GM12878 (cell line): ENCODE measurements around the gene POU3F2. TPM values are rescaled to one million over a fixed set of nuclear protein-coding genes. Genes with fewer than 3 reads are reported as not detected.

Experiments
- ATAC-seq: fragments of 200-7000 bp; cut with Tn5 transposase; 3 replicates; pipeline ENCODE4 v1.9.1; 2020; ENCODE audit warnings: mild to moderate bottlenecking, moderate library complexity
- BruUV-seq: library from RNA; stranded (reverse); fragments of 400-500 nt; replicated peaks from 2 replicates; lab custom pipeline; 2021; lab: Mats Ljungman, UMichigan
- CTCF ChIA-PET: fragments of 300-600 bp; sonication (Branson Sonifier 250); formaldehyde crosslinking; extraction: SDS; loops from one replicate; lab custom pipeline; 2021; ENCODE audit warnings: inconsistent platforms; lab: Yijun Ruan, JAX
- POLR2A ChIA-PET: fragments of 350-600 bp; formaldehyde crosslinking; extraction: SDS; loops from one replicate; lab custom pipeline; 2021; ENCODE audit warnings: inconsistent platforms; lab: Charles Lee
- RAD21 ChIA-PET: fragments of 300-600 bp; sonication (Branson Sonifier 250); formaldehyde crosslinking; loops from one replicate; lab custom pipeline; 2023; ENCODE audit warnings: antibody characterized with exemption; ENCODE audit not compliant: unreplicated experiment; lab: Charles Lee
- SMC1A ChIA-PET: fragments of 300-600 bp; sonication (Branson Sonifier 250); formaldehyde crosslinking; loops from one replicate; lab custom pipeline; 2023; ENCODE audit not compliant: unreplicated experiment, uncharacterized antibody; lab: Charles Lee
- DNase-seq: peaks from one replicate; pipeline ENCODE4 v3.0.0-alpha.2; 2011; ENCODE audit warnings: low read depth, low spot score
- FAIRE-seq: peaks from 3 replicates; lab custom pipeline; 2011; peaks lifted over from hg19 to GRCh38; lab: Jason Lieb, UNC
- H2AFZ ChIP-seq: 2 replicates; pipeline ENCODE4 v1.6.0; 2011; ENCODE audit warnings: low read depth, low read length, control low read depth; ENCODE audit not compliant: control insufficient read depth
- H3K27ac ChIP-seq: 2 replicates; pipeline ENCODE4 v1.5.1; 2011; ENCODE audit warnings: control low read depth; ENCODE audit not compliant: control insufficient read depth, insufficient read depth
- H3K27me3 ChIP-seq, 2 experiments: replicated peaks in 1 of 2; 2 replicates each; pipeline versions ENCODE4 v1.6.0 to v1.6.1; 2011; ENCODE audit warnings: low read length in 1 of 2; ENCODE audit not compliant: control insufficient read depth in 2 of 2, insufficient read depth in 2 of 2
- H3K36me3 ChIP-seq, 2 experiments: 2 replicates each; pipeline ENCODE4 v1.5.1; 2011; ENCODE audit warnings: low read length in 1 of 2; ENCODE audit not compliant: control insufficient read depth in 2 of 2, insufficient read depth in 2 of 2
- H3K4me1 ChIP-seq: 2 replicates; pipeline ENCODE4 v1.6.1; 2011; ENCODE audit warnings: mild to moderate bottlenecking, low read length, moderate library complexity, mixed read lengths; ENCODE audit not compliant: control insufficient read depth, insufficient read depth
- H3K4me2 ChIP-seq: 2 replicates; pipeline ENCODE4 v1.6.0; 2011; ENCODE audit warnings: control low read depth; ENCODE audit not compliant: control insufficient read depth, insufficient read depth
- H3K4me3 ChIP-seq: fragments of 200-600 bp; sonication (generic); 2 replicates; pipeline ENCODE4 v1.5.1; 2016
- H3K79me2 ChIP-seq: 2 replicates; pipeline ENCODE4 v1.6.0; 2011; ENCODE audit warnings: low read length; ENCODE audit not compliant: control insufficient read depth, insufficient read depth
- H3K9ac ChIP-seq: 2 replicates; pipeline ENCODE4 v1.8.0; 2011; ENCODE audit warnings: low read length, control low read depth, mixed read lengths; ENCODE audit not compliant: control insufficient read depth, insufficient read depth
- H3K9me3 ChIP-seq: replicated peaks from 3 replicates; pipeline ENCODE4 v1.5.1; 2011; ENCODE audit warnings: mild to moderate bottlenecking, low read length; ENCODE audit not compliant: control insufficient read depth, insufficient read depth
- H4K20me1 ChIP-seq: 2 replicates; pipeline ENCODE4 v1.6.0; 2011; ENCODE audit not compliant: control insufficient read depth, insufficient read depth
- BACH1 ChIP-seq: fragments of 450-650 bp; IDR thresholded peaks from 2 replicates; pipeline ENCODE4 v1.6.1; 2017; ENCODE audit warnings: mild to moderate bottlenecking, borderline replicate concordance
- CTCF ChIP-seq, 3 experiments: IDR thresholded peaks in 2 of 3; conservative IDR thresholded peaks in 1 of 3; 2 replicates each; pipeline ENCODE4 v1.5.1; 2011; ENCODE audit warnings: low read depth in 3 of 3, low read length in 3 of 3, mild to moderate bottlenecking in 3 of 3, control low read depth in 2 of 3, moderate library complexity in 2 of 3, inconsistent platforms in 1 of 3, mixed read lengths in 1 of 3; ENCODE audit not compliant: control insufficient read depth in 2 of 3, insufficient read depth in 1 of 3; ENCODE audit errors: extremely low read depth in 1 of 3
- HCFC1 ChIP-seq: fragments of 150-350 bp; IDR thresholded peaks from 2 replicates; pipeline ENCODE4 v1.6.1; 2014; ENCODE audit warnings: low read length
- IRF4 ChIP-seq: IDR thresholded peaks from 2 replicates; pipeline ENCODE4 v1.6.1; 2011; ENCODE audit warnings: low read depth, low read length
- JUND ChIP-seq: IDR thresholded peaks from 2 replicates; pipeline ENCODE4 v1.6.1; 2012; ENCODE audit warnings: low read depth, mild to moderate bottlenecking, low read length, improper control_type of control experiment, moderate library complexity
- NFYB ChIP-seq: IDR thresholded peaks from 2 replicates; pipeline ENCODE4 v1.6.1; 2011; ENCODE audit warnings: low read depth, mild to moderate bottlenecking, low read length, improper control_type of control experiment, moderate library complexity; ENCODE audit not compliant: insufficient read depth
- POLR2A ChIP-seq: IDR thresholded peaks from 2 replicates; pipeline ENCODE4 v1.6.1; 2011; ENCODE audit warnings: low read depth, mild to moderate bottlenecking, low read length
- STAT3 ChIP-seq: IDR thresholded peaks from 2 replicates; pipeline ENCODE4 v1.6.1; 2011; ENCODE audit warnings: low read depth, low read length, improper control_type of control experiment
- YBX1 ChIP-seq: fragments of 450-650 bp; IDR thresholded peaks from 2 replicates; pipeline ENCODE4 v1.6.1; 2016; ENCODE audit warnings: antibody characterized with exemption
- ZNF217 ChIP-seq: fragments of 450-650 bp; IDR thresholded peaks from 2 replicates; pipeline ENCODE4 v1.6.1; 2017; ENCODE audit warnings: antibody characterized with exemption, mild to moderate bottlenecking
- ZNF622 ChIP-seq: fragments of 450-650 bp; IDR thresholded peaks from 2 replicates; pipeline ENCODE4 v1.6.1; 2017; ENCODE audit warnings: mild to moderate bottlenecking, inconsistent platforms
- WGBS: methylation state at CpG from one replicate; pipeline ENCODE4 v1.1.6; 2016; ENCODE audit warnings: low lambda C conversion rate; ENCODE audit not compliant: insufficient replicate concordance, insufficient coverage; ENCODE audit errors: missing lambda C conversion rate; 5-methylcytosine and 5-hydroxymethylcytosine counted together
- in situ Hi-C: fragments of 300-500 bp; cut with MboI; formaldehyde crosslinking; loops from 9 replicates; pipeline ENCODE4 v1.14.3; 2018; ENCODE audit warnings: mixed read lengths
- intact Hi-C: fragments of 100-400 bp; cut with micrococcal nuclease; formaldehyde crosslinking; loops from one replicate; pipeline ENCODE4 v1.14.2; 2022; ENCODE audit not compliant: unreplicated experiment
- polyA plus RNA-seq, 11 experiments: library from polyadenylated mRNA; depleted of rRNA in 4 of 11; unstranded in 6 of 11; stranded (reverse) in 5 of 11; fragments of >200 nt; fragmentation: Nextera tagmentation in 4 of 11; fragmentation: Illumina TruSeq in 1 of 11; extraction: Ambion mirVana in 4 of 11; extraction: Trizol in 1 of 11; gene quantifications; 1 replicate in 1 of 11; 2 replicates in 10 of 11; pipeline versions ENCODE4 v1.2.1 to v1.2.3, GENCODE V29; 2011 to 2016; ENCODE audit warnings: inconsistent platforms in 2 of 11, missing spikeins in 2 of 11, low read depth in 1 of 11
- total RNA-seq, 4 experiments: library from RNA; depleted of rRNA in 3 of 4; stranded (reverse); fragments of >200 nt in 3 of 4; fragmentation: Illumina TruSeq in 1 of 4; extraction: Trizol in 1 of 4; gene quantifications; 2 replicates each; pipeline versions ENCODE4 v1.2.1 to v1.2.3, GENCODE V29; 2013 to 2021

The POU3F2 gene
- total and polyA plus RNA-seq, 10 of the 15 experiments (the other 5 are each of a cell fraction or from before 2014, with no cell fraction given), result not detected

GRCh38 chr6:98794307-98794842 lies 40.0 kb upstream of the POU3F2 start:
- intact Hi-C loops, result no loop called here

More at GRCh38 chr6:98794307-98794842, 40.0 kb upstream of the POU3F2 start:
- ATAC-seq, result no peak
- TF ChIP-seq HCFC1 (no peak), BACH1 (no peak), NFYB (no peak), YBX1 (no peak), ZNF622 (no peak), CTCF (IDR thresholded peaks at IDR 0.05 in 2 of 3, conservative IDR thresholded peaks at IDR 0.05 in 1 of 3; ENCODE audit: control insufficient read depth in 2 of 3, extremely low read depth in 1 of 3, insufficient read depth in 1 of 3, low read depth in 3 of 3, low read length in 3 of 3) (no peak), ZNF217 (no peak), JUND (no peak), POLR2A (no peak), IRF4 (no peak), STAT3 (no peak)
- ChIA-PET POLR2A (no interaction called here), RAD21 (no interaction called here), CTCF (no interaction called here), SMC1A (no interaction called here)
- Histone ChIP-seq H3K4me1 (no peaks in the 10 kb centered on the region), H3K36me3 (no peaks in the 10 kb centered on the region), H4K20me1 (no peaks in the 10 kb centered on the region), H3K4me2 (no peak overlapping the region), H3K4me3 (no peak overlapping the region), H3K79me2 (no peaks in the 10 kb centered on the region), H3K27ac (no peak overlapping the region), H3K9me3 (no peaks in the 10 kb centered on the region), H3K9ac (no peak overlapping the region), H2AFZ (no peak overlapping the region), H3K27me3 (no peaks in the 10 kb centered on the region; a peak in 1 of 4 replicates)
- FAIRE-seq, result no peak
- no peak for DNase-seq
- WGBS, result 25% methylated on average over 4 of the region's 4 CpGs
- in situ Hi-C loops, result no loop called here
- BruUV-seq, result no TSS peak
